HepG2 (cell line): ENCODE measurements around the gene NDUFS7. TPM values are rescaled to one million over a fixed set of nuclear protein-coding genes. Genes with fewer than 3 reads are reported as not detected.

Source experiments
- CREB1 ChIP-seq, 2 experiments: fragments of 450-650 bp in 1 of 2; IDR thresholded peaks; 2 replicates each; pipeline ENCODE4 v1.6.1; 2016 to 2017; ENCODE audit warnings: control low read depth in 1 of 2, mild to moderate bottlenecking in 1 of 2, missing compliant biosample characterization in 1 of 2, missing genetic modification characterization in 1 of 2
- HOXA7 ChIP-seq: sonication (generic); formaldehyde crosslinking; IDR thresholded peaks from 2 replicates; pipeline ENCODE4 v1.8.1; 2022; ENCODE audit warnings: mild to moderate bottlenecking, missing genetic modification reagents, moderate library complexity
- NCOA5 ChIP-seq: sonication (generic); formaldehyde crosslinking; IDR thresholded peaks from 2 replicates; pipeline ENCODE4 v1.4.0; 2020; ENCODE audit warnings: missing genetic modification reagents
- PBX2 ChIP-seq: IDR thresholded peaks from 2 replicates; pipeline ENCODE4 v1.6.1; 2016; ENCODE audit warnings: control low read depth
- POLR2AphosphoS2 ChIP-seq: IDR thresholded peaks from 2 replicates; pipeline ENCODE4 v1.6.1; 2011; ENCODE audit warnings: low read depth, low read length, improper control_type of control experiment
- RBM39 ChIP-seq: fragments of 200-400 bp; formaldehyde crosslinking; IDR thresholded peaks from one replicate; pipeline ENCODE4 v1.6.1; 2018; ENCODE audit warnings: antibody characterized with exemption, mild to moderate bottlenecking, low read depth, low read length; ENCODE audit not compliant: poor library complexity, severe bottlenecking
- SP140L ChIP-seq: sonication (generic); formaldehyde crosslinking; IDR thresholded peaks from 2 replicates; pipeline ENCODE4 v1.4.0; 2020; ENCODE audit warnings: missing genetic modification reagents, borderline replicate concordance
- TFDP2 ChIP-seq: sonication (generic); formaldehyde crosslinking; IDR thresholded peaks from 2 replicates; pipeline ENCODE4 v1.4.0; 2020; ENCODE audit warnings: missing genetic modification reagents
- U2AF1 ChIP-seq: fragments of 200-400 bp; formaldehyde crosslinking; optimal IDR thresholded peaks from 2 replicates; pipeline ENCODE3; 2017; ENCODE audit warnings: mild to moderate bottlenecking, low read depth, low read length
- XBP1 ChIP-seq: sonication (generic); formaldehyde crosslinking; IDR thresholded peaks from 2 replicates; pipeline ENCODE4 v1.5.0; 2020; ENCODE audit warnings: missing genetic modification reagents
- ZBTB33 ChIP-seq: sonication (generic); formaldehyde crosslinking; IDR thresholded peaks from 2 replicates; pipeline ENCODE4 v1.4.0; 2020; ENCODE audit warnings: missing genetic modification reagents
- ZBTB7A ChIP-seq: sonication (generic); formaldehyde crosslinking; IDR thresholded peaks from 2 replicates; pipeline ENCODE4 v1.8.0; 2022; ENCODE audit warnings: mild to moderate bottlenecking, missing genetic modification reagents
- ZFP82 ChIP-seq: sonication (generic); formaldehyde crosslinking; IDR thresholded peaks from 2 replicates; pipeline ENCODE4 v1.5.1; 2020; ENCODE audit warnings: mild to moderate bottlenecking, missing genetic modification reagents, borderline replicate concordance
- ZMAT5 ChIP-seq: sonication (generic); formaldehyde crosslinking; IDR thresholded peaks from 2 replicates; pipeline ENCODE4 v1.5.0; 2020; ENCODE audit warnings: mild to moderate bottlenecking, low read depth, missing genetic modification reagents, borderline replicate concordance
- ZNF430 ChIP-seq: sonication (generic); formaldehyde crosslinking; IDR thresholded peaks from 2 replicates; pipeline ENCODE4 v1.9.0; 2021; ENCODE audit warnings: mild to moderate bottlenecking, missing genetic modification reagents
- ZNF678 ChIP-seq: sonication (generic); formaldehyde crosslinking; IDR thresholded peaks from 2 replicates; pipeline ENCODE4 v1.4.0; 2020; ENCODE audit warnings: mild to moderate bottlenecking, missing genetic modification reagents
- ZNF790 ChIP-seq: sonication (generic); formaldehyde crosslinking; IDR thresholded peaks from 2 replicates; pipeline ENCODE4 v1.8.0; 2022; ENCODE audit warnings: missing genetic modification reagents, mild to moderate bottlenecking, borderline replicate concordance
- ZSCAN21 ChIP-seq: sonication (generic); formaldehyde crosslinking; IDR thresholded peaks from 2 replicates; pipeline ENCODE4 v1.8.0; 2022; ENCODE audit warnings: mild to moderate bottlenecking, missing genetic modification reagents, moderate library complexity, borderline replicate concordance
- polyA plus RNA-seq, 8 experiments: library from polyadenylated mRNA; depleted of rRNA in 3 of 8; stranded (reverse) in 7 of 8; unstranded in 1 of 8; fragments of >200 nt; fragmentation: Illumina TruSeq in 4 of 8; extraction: Trizol in 4 of 8; gene quantifications; 2 replicates each; pipeline versions ENCODE4 v1.2.1 to v1.2.3, GENCODE V29; 2011 to 2016; ENCODE audit warnings: low read depth in 4 of 8, missing spikeins in 1 of 8, mixed read lengths in 1 of 8; ENCODE audit not compliant: insufficient read depth in 1 of 8
- total RNA-seq, 5 experiments: library from RNA; depleted of rRNA; stranded (reverse); fragments of >200 nt; fragmentation: Illumina TruSeq; extraction: Trizol; gene quantifications; 2 replicates each; pipeline ENCODE4 v1.2.3, GENCODE V29; 2016; ENCODE audit warnings: low read depth in 1 of 5
- TF ChIP-seq, protein P1 (sequence below): sonication (generic); formaldehyde crosslinking; IDR thresholded peaks from 2 replicates; pipeline ENCODE4 v1.9.0; 2021; ENCODE audit warnings: missing genetic modification reagents, borderline replicate concordance
- TF ChIP-seq, protein P2 (sequence below): sonication (generic); formaldehyde crosslinking; IDR thresholded peaks from 2 replicates; pipeline ENCODE4 v1.8.0; 2022; ENCODE audit warnings: missing genetic modification reagents, mild to moderate bottlenecking, borderline replicate concordance

The NDUFS7 gene
- total and polyA plus RNA-seq, 2 of the 13 experiments (the other 11 are each of a cell fraction or from before 2014, with no cell fraction given), result 34.3 to 66.9 TPM

- TF ChIP-seq, protein P1, sequence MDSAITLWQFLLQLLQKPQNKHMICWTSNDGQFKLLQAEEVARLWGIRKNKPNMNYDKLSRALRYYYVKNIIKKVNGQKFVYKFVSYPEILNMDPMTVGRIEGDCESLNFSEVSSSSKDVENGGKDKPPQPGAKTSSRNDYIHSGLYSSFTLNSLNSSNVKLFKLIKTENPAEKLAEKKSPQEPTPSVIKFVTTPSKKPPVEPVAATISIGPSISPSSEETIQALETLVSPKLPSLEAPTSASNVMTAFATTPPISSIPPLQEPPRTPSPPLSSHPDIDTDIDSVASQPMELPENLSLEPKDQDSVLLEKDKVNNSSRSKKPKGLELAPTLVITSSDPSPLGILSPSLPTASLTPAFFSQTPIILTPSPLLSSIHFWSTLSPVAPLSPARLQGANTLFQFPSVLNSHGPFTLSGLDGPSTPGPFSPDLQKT (CRISPR knock-in tag), result no peak
- TF ChIP-seq HOXA7 (no peak; the same call in 1 of the 2 replicates), POLR2AphosphoS2 (no peak; the same call in 1 of the 2 replicates), ZFP82 (no peak), ZNF430 (CRISPR knock-in tag) (no peak), ZNF678 (CRISPR knock-in tag) (0 out of 2 replicates have a peak, but pooled peaks have one; percentile 18), ZSCAN21 (CRISPR knock-in tag) (no peak), RBM39 (peak; percentile 21), PBX2 (CRISPR knock-in tag) (no peak), XBP1 (CRISPR knock-in tag) (no peak), U2AF1 (peak; percentile 60), NCOA5 (0 out of 2 replicates have a peak, but pooled peaks have one; percentile 1), CREB1 (IDR thresholded peaks at IDR 0.05) (no peak), CREB1 (CRISPR knock-in tag; IDR thresholded peaks at IDR 0.05) (no peak), SP140L (CRISPR knock-in tag) (no peak), TFDP2 (no peak), ZBTB33 (CRISPR knock-in tag) (peak; percentile 2; the same call in 1 of the 2 replicates), ZNF790 (no peak), ZMAT5 (no peak), ZBTB7A (CRISPR knock-in tag) (no peak)
- TF ChIP-seq, protein P2, sequence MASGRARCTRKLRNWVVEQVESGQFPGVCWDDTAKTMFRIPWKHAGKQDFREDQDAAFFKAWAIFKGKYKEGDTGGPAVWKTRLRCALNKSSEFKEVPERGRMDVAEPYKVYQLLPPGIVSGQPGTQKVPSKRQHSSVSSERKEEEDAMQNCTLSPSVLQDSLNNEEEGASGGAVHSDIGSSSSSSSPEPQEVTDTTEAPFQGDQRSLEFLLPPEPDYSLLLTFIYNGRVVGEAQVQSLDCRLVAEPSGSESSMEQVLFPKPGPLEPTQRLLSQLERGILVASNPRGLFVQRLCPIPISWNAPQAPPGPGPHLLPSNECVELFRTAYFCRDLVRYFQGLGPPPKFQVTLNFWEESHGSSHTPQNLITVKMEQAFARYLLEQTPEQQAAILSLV (CRISPR knock-in tag), result no peak
These were observed 11.7 kb downstream of the NDUFS7 start (continued) for GRCh38 chr19:1395194-1396018.
